GM21825 (cell line): ENCODE data around the gene GALNT18.

Source experiments
- ATAC-seq: cut with Tn5 transposase; IDR thresholded peaks from one replicate; pipeline ENCODE4 v1.9.1; 2021; ENCODE audit warnings: mild to moderate bottlenecking, moderate library complexity; ENCODE audit not compliant: unreplicated experiment

The GALNT18 gene

GRCh38 chr11:11621573-11622339 is at the start of gene GALNT18:
Gene GALNT18, minus strand, starts transcription at chr11:11622005.
- peak; percentile 95 for ATAC-seq

- ATAC-seq = no peak
These were observed 48.8 kb upstream of the GALNT18 start for GRCh38 chr11:11670574-11670973.

DNA sequence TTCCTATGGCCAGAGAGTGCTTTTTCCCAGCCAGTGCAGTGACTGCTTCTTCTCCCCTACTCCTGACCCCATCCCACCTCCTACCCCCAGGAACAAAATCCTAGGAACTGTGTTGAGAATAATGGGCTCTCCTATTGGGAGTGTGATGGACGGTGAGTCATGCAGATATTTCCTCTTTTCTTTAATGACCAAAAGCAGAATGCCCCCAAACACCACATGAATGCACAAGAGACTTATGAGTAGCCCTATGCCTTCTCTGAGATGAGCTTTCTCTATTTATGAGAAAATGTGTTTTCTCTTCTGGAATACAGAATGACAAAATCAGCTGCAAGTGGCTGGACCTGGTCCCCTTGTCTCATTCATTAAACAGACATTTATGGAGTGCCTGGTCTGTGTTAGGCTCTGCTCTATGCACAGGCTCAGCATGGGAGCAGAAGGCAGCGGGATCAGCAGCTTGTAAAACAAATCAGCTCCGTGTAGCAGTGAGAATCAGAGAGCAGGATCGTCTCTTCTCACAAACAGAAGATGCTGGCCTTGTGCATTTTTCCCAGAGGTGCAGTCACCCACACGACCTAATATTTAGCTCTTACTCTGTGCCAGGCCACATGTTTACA is 47.5 kb upstream of the GALNT18 start:
- ATAC-seq = no peak

- ATAC-seq = no peak
These were observed 47.0 kb upstream of the GALNT18 start for GRCh38 chr11:11668781-11669180.

DNA sequence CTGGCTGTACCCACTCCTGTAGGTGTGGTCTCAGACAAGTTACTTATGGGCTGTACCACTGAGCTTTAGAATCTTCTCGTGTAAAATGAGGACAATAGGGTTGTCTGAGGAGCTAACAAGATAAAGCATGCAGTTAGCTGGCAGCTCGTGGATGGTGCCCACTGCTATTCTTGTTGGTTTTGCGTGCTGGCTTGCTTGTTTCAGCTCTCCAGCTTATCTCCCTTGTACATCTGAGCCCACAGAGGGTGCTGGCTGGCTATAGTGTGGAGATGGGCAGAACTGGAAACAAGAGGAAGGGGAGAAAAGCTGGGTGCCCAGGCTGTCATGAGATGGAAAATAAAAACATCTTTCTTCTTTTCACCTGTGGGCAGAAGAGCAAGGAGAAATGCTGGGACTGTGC is 46.5 kb upstream of the GALNT18 start:
- no peak for ATAC-seq

DNA sequence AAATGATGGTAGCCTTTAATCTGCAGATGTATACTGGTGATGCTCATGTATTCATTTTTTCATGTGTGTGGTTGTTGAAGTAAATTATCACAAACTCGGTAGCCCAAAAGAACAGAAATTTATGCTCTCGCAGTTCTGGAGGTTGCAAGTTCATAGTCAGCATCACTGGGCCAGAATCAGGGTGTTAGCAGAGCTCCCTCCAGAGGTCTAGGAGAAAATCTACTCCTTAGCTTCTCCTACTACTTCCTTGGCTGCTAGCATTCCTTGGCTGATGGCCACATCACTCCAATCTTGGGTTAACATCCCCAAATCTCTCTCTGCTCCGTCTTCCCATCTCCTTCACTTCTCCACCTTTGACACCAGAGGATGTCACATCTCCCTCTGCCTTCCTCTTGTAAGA is 45.3 kb upstream of the GALNT18 start:
- ATAC-seq = no peak

GRCh38 chr11:11665407-11665806 is 43.6 kb upstream of the GALNT18 start:
- ATAC-seq = no peak

DNA sequence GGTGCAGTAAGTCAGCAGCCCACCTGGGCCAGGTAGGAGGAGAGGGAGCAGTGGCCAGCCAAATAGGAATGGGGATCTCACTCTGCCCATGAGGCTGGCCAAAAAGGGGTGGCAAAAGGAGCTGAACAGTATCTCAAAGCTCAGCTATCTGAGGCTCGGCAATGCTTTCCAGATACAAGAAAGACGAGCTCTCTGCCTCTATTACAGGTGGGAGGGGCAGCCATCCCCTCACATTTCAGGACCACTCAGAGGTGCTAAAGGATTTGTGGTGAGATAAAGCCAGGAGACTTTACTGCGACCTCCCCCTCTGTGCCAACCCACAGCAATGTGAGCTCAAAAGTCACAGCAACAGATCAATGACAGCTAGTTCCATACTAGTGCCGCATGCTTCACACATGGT is 42.1 kb upstream of the GALNT18 start:
- ATAC-seq = no peak

DNA sequence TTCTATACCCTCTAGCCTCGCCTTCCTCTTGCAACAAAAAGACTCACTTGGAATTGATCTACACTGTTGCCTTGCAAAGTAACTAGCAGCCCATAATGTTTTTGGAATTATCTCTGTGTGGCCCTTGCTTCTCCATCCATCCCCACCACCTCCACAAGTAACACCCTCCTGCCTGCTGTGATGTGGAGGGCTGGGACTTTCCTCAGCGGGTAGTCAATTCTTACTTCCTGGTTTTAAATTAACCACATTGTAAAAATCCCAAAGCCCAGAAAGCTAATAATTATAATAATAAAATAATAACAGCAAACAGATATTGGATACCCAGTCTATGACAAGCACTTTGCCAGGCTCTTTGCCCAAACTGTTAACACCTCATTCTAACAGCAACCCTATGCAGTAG is 40.8 kb upstream of the GALNT18 start:
- no peak for ATAC-seq

DNA sequence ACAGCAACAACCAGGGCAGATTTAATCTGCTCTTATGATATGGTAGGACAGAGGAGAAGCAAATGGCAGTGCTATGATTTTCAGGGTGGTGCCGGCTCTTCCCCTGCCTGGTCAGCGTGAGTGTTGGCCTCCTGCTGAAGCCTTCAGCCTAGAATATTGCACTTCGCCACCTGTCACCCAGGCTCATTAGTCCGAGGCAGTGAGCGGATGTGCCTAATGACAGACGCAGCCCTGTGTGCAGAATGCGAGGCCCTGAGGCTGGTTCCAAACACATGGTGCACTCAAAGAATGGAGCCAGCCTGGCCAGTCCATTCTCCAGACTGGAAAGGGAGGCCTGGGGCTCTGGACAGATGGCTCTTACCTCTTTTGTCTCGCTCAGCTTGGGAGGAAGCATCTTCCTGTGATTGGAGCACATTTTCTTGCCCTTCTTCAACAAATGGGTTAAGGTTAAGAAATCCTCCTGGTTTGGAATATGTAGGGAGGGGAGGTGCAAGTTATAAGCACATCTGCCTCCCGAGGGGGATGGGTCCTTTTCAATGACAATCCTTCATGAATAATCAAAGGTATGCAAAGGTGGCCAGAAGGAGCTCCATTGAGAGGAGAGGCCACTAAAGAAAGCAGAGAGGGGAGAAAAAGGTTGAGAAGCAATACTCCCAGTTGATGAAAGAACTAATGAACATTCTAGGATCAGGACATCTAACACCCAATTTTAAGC is 39.7 kb upstream of the GALNT18 start:
- ATAC-seq = no peak

DNA sequence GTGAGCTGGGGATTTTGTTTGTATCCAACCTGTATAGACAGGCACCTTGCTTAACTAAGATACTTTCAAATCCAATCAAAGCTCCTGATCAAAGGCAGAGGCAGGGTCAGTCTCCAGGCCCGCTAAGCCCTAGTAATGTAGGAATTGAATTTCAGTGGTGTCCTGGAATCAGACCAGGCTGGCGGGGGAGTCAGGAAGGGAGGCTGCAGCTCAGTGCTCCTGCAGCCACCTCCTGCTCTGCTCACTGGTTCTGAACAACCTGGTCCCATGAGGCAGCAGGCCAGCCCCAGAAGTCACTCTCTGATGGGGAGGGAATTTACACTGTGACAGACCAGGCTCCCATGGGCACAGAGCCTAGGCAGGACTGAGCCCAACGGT is 38.5 kb upstream of the GALNT18 start:
- ATAC-seq = no peak

GRCh38 chr11:11659567-11660362 is 38.0 kb upstream of the GALNT18 start:
- no peak for ATAC-seq

- no peak for ATAC-seq
These were observed 35.6 kb upstream of the GALNT18 start for GRCh38 chr11:11657218-11657955.

- no peak for ATAC-seq
These were observed 19.8 kb upstream of the GALNT18 start for GRCh38 chr11:11641581-11641980.

DNA sequence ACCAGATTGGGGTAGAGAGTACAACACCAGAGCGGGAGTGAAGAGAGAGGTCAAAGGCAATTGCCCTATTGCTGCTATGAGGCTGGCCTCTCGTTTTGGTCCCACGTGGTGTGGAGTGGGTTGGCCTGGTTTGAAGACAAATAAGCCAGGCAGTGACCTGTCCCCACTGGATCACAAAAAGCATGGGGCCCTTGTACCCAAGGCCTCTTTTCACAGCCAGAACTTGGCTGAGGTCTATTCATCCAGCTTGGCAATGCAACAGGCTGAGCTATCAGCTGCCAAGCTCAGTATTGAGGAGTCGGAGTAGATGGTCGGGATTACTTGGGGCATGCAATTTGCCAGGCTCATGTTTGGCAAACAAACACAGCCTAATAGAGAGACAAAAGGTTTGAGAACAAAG is 19.2 kb upstream of the GALNT18 start:
- no peak for ATAC-seq

- ATAC-seq = no peak
These were observed 18.3 kb upstream of the GALNT18 start for GRCh38 chr11:11640152-11640551.

GRCh38 chr11:11636671-11637070 is 14.9 kb upstream of the GALNT18 start:
- no peak for ATAC-seq

- no peak for ATAC-seq
These were observed 13.6 kb upstream of the GALNT18 start for GRCh38 chr11:11635443-11635842.

- no peak for ATAC-seq
These were observed 7.6 kb upstream of the GALNT18 start for GRCh38 chr11:11629368-11629767.

DNA sequence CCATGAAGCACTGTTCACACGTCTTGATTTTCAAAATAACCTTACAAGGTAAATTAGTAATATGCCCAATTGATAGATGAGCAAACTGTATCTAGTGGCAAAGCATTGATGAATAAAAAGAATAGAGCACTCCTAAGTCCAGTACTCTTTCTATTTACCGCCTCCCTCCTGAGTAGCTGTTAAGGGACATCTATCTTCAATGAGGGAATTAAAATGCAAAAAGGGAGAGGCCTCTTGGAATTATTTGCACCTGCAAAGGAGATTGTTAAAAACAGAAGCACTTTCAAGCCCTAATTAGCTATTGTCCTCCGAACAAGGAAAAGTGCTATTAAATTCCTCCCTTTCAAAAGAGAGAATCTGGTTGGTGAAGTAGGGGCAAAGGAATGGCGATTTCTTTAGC is 6.8 kb upstream of the GALNT18 start:
- no peak for ATAC-seq

GRCh38 chr11:11626128-11626527 is 4.3 kb upstream of the GALNT18 start:
- no peak for ATAC-seq
